Suprapubic skin (tissue), 4 donors: ENCODE data around the gene NCK2.

Experiments used
- CTCF ChIP-seq, 2 donors: fragments of 200-600 bp in 1 of 2; fragments of 450-650 bp in 1 of 2; sonication (generic) in 1 of 2; IDR thresholded peaks; one replicate each; pipeline ENCODE4 v1.5.1; 2016 to 2019; ENCODE audit warnings: antibody characterized with exemption in 2 of 2, mild to moderate bottlenecking in 1 of 2, moderate library complexity in 1 of 2
- POLR2A ChIP-seq, 2 donors: fragments of 450-650 bp; IDR thresholded peaks; one replicate each; pipeline ENCODE4 v1.6.1; 2017; ENCODE audit warnings: antibody characterized with exemption in 2 of 2, mild to moderate bottlenecking in 2 of 2, moderate library complexity in 2 of 2
- POLR2AphosphoS5 ChIP-seq, 3 donors: sonication (generic); formaldehyde crosslinking; IDR thresholded peaks; one replicate each; pipeline ENCODE4 v1.6.1; 2017; ENCODE audit warnings: antibody characterized with exemption in 3 of 3

- TF ChIP-seq POLR2A (IDR thresholded peaks at IDR 0.05) = no peak
- TF ChIP-seq POLR2AphosphoS5 (IDR thresholded peaks at IDR 0.05) = no peak
- TF ChIP-seq CTCF (IDR thresholded peaks at IDR 0.05) = no peak
These were observed 75.4 kb downstream of the NCK2 start for GRCh38 chr2:105820151-105820550.
